ENCODE data around the gene P2RY13. TPM values are rescaled to one million over a fixed set of nuclear protein-coding genes. Genes with fewer than 3 reads are reported as not detected.

The P2RY13 gene
- polyA plus RNA-seq, 1 donor from 2014 or later: 0.12 TPM

DNA sequence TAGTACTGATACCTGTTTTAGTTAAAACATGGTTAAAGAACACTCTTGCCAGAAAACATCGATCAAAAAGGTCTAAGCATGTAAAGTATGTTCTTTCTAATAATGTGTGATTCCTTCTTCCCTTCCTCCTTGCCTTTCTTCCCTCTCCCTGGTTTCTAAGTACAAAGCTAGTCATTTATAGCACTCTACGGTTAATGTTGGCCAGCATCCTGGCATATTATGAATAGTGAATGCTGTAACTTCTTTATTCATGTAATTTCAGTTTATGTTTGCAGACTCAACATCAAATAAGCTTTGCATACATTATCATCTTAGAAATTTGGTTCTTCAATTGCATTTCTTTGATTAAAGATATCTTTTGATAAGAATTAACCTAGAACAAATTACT lies 28.1 kb upstream of the P2RY13 start:
- no peak overlapping the region for H3K9ac ChIP-seq (ENCODE audit: low read length)
- H3K9me2 ChIP-seq (ENCODE audit: insufficient read depth, low read length): no peaks in the 10 kb centered on the region
- no peak overlapping the region for H3K4me2 ChIP-seq (ENCODE audit: low read length)
- no peak overlapping the region for H3K4me3 ChIP-seq (ENCODE audit: low read length)
- H3K27me3 ChIP-seq (ENCODE audit: insufficient read depth, low read depth, low read length): no peaks in the 10 kb centered on the region
- H4K20me1 ChIP-seq (ENCODE audit: insufficient read depth): no peaks in the 10 kb centered on the region
- no peaks in the 10 kb centered on the region for H3K79me2 ChIP-seq (replicated peaks; ENCODE audit: insufficient read depth, low read length)
- no peaks in the 10 kb centered on the region for H3F3A ChIP-seq (ENCODE audit: insufficient read depth, low read length, poor library complexity, severe bottlenecking)
- H3K9me3 ChIP-seq (ENCODE audit: low read length): no peaks in the 10 kb centered on the region
- TF ChIP-seq, protein P1, sequence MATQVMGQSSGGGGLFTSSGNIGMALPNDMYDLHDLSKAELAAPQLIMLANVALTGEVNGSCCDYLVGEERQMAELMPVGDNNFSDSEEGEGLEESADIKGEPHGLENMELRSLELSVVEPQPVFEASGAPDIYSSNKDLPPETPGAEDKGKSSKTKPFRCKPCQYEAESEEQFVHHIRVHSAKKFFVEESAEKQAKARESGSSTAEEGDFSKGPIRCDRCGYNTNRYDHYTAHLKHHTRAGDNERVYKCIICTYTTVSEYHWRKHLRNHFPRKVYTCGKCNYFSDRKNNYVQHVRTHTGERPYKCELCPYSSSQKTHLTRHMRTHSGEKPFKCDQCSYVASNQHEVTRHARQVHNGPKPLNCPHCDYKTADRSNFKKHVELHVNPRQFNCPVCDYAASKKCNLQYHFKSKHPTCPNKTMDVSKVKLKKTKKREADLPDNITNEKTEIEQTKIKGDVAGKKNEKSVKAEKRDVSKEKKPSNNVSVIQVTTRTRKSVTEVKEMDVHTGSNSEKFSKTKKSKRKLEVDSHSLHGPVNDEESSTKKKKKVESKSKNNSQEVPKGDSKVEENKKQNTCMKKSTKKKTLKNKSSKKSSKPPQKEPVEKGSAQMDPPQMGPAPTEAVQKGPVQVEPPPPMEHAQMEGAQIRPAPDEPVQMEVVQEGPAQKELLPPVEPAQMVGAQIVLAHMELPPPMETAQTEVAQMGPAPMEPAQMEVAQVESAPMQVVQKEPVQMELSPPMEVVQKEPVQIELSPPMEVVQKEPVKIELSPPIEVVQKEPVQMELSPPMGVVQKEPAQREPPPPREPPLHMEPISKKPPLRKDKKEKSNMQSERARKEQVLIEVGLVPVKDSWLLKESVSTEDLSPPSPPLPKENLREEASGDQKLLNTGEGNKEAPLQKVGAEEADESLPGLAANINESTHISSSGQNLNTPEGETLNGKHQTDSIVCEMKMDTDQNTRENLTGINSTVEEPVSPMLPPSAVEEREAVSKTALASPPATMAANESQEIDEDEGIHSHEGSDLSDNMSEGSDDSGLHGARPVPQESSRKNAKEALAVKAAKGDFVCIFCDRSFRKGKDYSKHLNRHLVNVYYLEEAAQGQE (IDR thresholded peaks at IDR 0.05; ENCODE audit: borderline replicate concordance): no peak
- no peak for TF ChIP-seq EZH2 (IDR thresholded peaks at IDR 0.05; ENCODE audit: borderline replicate concordance, insufficient read depth, low read length, poor library complexity, severe bottlenecking)
- no peak for TF ChIP-seq MXI1 (conservative IDR thresholded peaks at IDR 0.05; ENCODE audit: poor library complexity, severe bottlenecking)
- TF ChIP-seq, protein P2, sequence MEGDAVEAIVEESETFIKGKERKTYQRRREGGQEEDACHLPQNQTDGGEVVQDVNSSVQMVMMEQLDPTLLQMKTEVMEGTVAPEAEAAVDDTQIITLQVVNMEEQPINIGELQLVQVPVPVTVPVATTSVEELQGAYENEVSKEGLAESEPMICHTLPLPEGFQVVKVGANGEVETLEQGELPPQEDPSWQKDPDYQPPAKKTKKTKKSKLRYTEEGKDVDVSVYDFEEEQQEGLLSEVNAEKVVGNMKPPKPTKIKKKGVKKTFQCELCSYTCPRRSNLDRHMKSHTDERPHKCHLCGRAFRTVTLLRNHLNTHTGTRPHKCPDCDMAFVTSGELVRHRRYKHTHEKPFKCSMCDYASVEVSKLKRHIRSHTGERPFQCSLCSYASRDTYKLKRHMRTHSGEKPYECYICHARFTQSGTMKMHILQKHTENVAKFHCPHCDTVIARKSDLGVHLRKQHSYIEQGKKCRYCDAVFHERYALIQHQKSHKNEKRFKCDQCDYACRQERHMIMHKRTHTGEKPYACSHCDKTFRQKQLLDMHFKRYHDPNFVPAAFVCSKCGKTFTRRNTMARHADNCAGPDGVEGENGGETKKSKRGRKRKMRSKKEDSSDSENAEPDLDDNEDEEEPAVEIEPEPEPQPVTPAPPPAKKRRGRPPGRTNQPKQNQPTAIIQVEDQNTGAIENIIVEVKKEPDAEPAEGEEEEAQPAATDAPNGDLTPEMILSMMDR (IDR thresholded peaks at IDR 0.05; ENCODE audit: poor library complexity, severe bottlenecking): no peak
- no peak for TF ChIP-seq EP300 (conservative IDR thresholded peaks at IDR 0.05; ENCODE audit: poor library complexity, severe bottlenecking)
- TF ChIP-seq SMC3 (conservative IDR thresholded peaks at IDR 0.05; ENCODE audit: poor library complexity): no peak
- TF ChIP-seq TAF1 (IDR thresholded peaks at IDR 0.05; ENCODE audit: low read depth): no peak
- no peak for TF ChIP-seq RAD21 (conservative IDR thresholded peaks at IDR 0.05)
- no peak for TF ChIP-seq POLR2AphosphoS5 (IDR thresholded peaks at IDR 0.05)
- H3K36me3 ChIP-seq (ENCODE audit: insufficient read depth, low read length): peaks cover 5% of the 10 kb centered on the region
- H2AFZ ChIP-seq (ENCODE audit: low read depth, low read length): no peak overlapping the region
- no peak overlapping the region for H3K27ac ChIP-seq (ENCODE audit: low read length)

DNA sequence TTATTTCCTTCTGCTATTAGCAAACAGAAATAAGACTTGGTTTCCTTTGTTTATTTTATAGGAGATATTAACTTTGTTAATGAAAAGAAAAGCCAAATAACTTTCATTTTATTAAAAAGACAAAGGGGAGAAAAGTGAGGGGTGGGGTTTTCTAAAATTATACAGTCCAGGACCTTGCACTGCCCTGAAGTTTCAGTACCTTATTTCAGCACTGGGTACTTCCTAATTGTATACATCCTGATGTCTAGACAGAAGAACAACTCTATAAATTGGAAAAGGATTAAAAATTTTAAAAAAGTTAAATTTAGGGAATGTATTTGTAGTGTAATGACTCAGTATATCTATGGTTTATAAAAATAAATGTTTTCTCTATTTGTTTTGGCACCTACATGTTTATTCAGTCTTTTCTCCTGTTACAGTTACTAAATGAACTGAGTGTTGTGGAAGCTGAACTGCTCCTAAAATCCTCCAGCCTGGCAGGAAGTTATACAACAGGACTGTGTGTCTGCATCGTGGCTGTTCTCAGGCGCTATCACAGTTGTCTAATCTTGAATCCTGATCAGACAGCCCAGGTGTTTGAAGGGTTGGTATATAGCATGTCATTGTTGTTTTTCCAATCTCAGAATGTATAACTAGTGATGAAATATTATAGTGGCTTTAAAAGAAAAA lies 27.6 kb upstream of the P2RY13 start:
- no peak overlapping the region for H3K4me3 ChIP-seq (ENCODE audit: low read length)
- H3K9me3 ChIP-seq (ENCODE audit: low read length): no peaks in the 10 kb centered on the region
- no peaks in the 10 kb centered on the region for H3F3A ChIP-seq (ENCODE audit: insufficient read depth, low read length, poor library complexity, severe bottlenecking)
- no peaks in the 10 kb centered on the region for H3K27me3 ChIP-seq (ENCODE audit: insufficient read depth, low read depth, low read length)
- H3K4me2 ChIP-seq (ENCODE audit: low read length): no peak overlapping the region
- H4K20me1 ChIP-seq (ENCODE audit: insufficient read depth): no peaks in the 10 kb centered on the region
- H3K27ac ChIP-seq (ENCODE audit: low read length): no peak overlapping the region
- H3K9ac ChIP-seq (ENCODE audit: low read length): no peak overlapping the region
- peaks cover 5% of the 10 kb centered on the region for H3K36me3 ChIP-seq (ENCODE audit: insufficient read depth, low read length)
- H2AFZ ChIP-seq (ENCODE audit: low read depth, low read length): no peak overlapping the region
- no peak for TF ChIP-seq POLR2AphosphoS5 (IDR thresholded peaks at IDR 0.05)
- TF ChIP-seq EZH2 (IDR thresholded peaks at IDR 0.05; ENCODE audit: borderline replicate concordance, insufficient read depth, low read length, poor library complexity, severe bottlenecking): no peak
- TF ChIP-seq, protein P2 (IDR thresholded peaks at IDR 0.05; ENCODE audit: poor library complexity, severe bottlenecking): no peak
- no peak for TF ChIP-seq TAF1 (IDR thresholded peaks at IDR 0.05; ENCODE audit: low read depth)
- no peak for TF ChIP-seq RAD21 (conservative IDR thresholded peaks at IDR 0.05)
- no peak for TF ChIP-seq MXI1 (conservative IDR thresholded peaks at IDR 0.05; ENCODE audit: poor library complexity, severe bottlenecking)
- TF ChIP-seq, protein P1 (IDR thresholded peaks at IDR 0.05; ENCODE audit: borderline replicate concordance): no peak
- TF ChIP-seq SMC3 (conservative IDR thresholded peaks at IDR 0.05; ENCODE audit: poor library complexity): no peak
- TF ChIP-seq EP300 (conservative IDR thresholded peaks at IDR 0.05; ENCODE audit: poor library complexity, severe bottlenecking): no peak
- no peaks in the 10 kb centered on the region for H3K79me2 ChIP-seq (replicated peaks; ENCODE audit: insufficient read depth, low read length)
- H3K9me2 ChIP-seq (ENCODE audit: insufficient read depth, low read length): no peaks in the 10 kb centered on the region
